ENCODE data around the gene C16orf90. TPM values are rescaled to one million over a fixed set of nuclear protein-coding genes. Genes with fewer than 3 reads are reported as not detected.

C16orf90 gene
- total RNA-seq, 1 donor from 2014 or later, result not detected

- peaks cover 93% of the 10 kb centered on the region for H4K20me1 ChIP-seq (ENCODE audit: insufficient read depth, low read length)
- no peak overlapping the region for H3K4me2 ChIP-seq (ENCODE audit: low read length)
- no peak overlapping the region for H2AFZ ChIP-seq (ENCODE audit: low read depth, low read length)
- no peak overlapping the region for H3K4me3 ChIP-seq (ENCODE audit: insufficient read depth, low read depth, low read length)
- peaks cover 7% of the 10 kb centered on the region for H3K4me1 ChIP-seq (ENCODE audit: insufficient read depth, low read length)
- H3K9me3 ChIP-seq (ENCODE audit: insufficient read depth, low read depth, low read length), result no peaks in the 10 kb centered on the region
- H3K9ac ChIP-seq (ENCODE audit: low read length), result no peak overlapping the region
- H3K27me3 ChIP-seq (ENCODE audit: insufficient read depth, low read length), result no peaks in the 10 kb centered on the region
- FAIRE-seq, result no peak
- Mint-ChIP-seq H3K9me3 (ENCODE audit: unreplicated experiment) (no peaks in the 10 kb centered on the region), H3K36me3 (ENCODE audit: low read depth, unreplicated experiment) (peaks cover 17% of the 10 kb centered on the region), H3K27me3 (ENCODE audit: low read depth, unreplicated experiment) (no peaks in the 10 kb centered on the region), H3K4me1 (ENCODE audit: low read depth, unreplicated experiment) (peaks cover 24% of the 10 kb centered on the region), H3K4me3 (ENCODE audit: unreplicated experiment) (no peak overlapping the region), H3K27ac (ENCODE audit: unreplicated experiment) (no peak overlapping the region)
- no peak overlapping the region for H3K27ac ChIP-seq (ENCODE audit: low read depth, low read length)
- peaks cover 96% of the 10 kb centered on the region for H3K79me2 ChIP-seq (ENCODE audit: insufficient read depth, low read length)
- H3K36me3 ChIP-seq (ENCODE audit: insufficient read depth, low read length), result peaks cover 3% of the 10 kb centered on the region
- DNase-seq (ENCODE audit: low read depth), result no peak
- TF ChIP-seq EZH2 (IDR thresholded peaks at IDR 0.05; ENCODE audit: insufficient read depth, low read length), result no peak
- no peak for TF ChIP-seq CTCF (IDR thresholded peaks at IDR 0.05; ENCODE audit: insufficient read depth, low read depth, low read length)
Measured at GRCh38 chr16:3468501-3468900, 26.8 kb downstream of the C16orf90 start.

- Histone ChIP-seq H3K4me1 (ENCODE audit: insufficient read depth, low read length) (peaks cover 4% of the 10 kb centered on the region), H3K27me3 (ENCODE audit: insufficient read depth, low read length) (no peaks in the 10 kb centered on the region), H3K36me3 (ENCODE audit: insufficient read depth, low read length) (peaks cover 3% of the 10 kb centered on the region), H3K4me2 (ENCODE audit: low read length) (no peak overlapping the region), H3K9ac (ENCODE audit: low read length) (no peak overlapping the region), H2AFZ (ENCODE audit: low read depth, low read length) (no peak overlapping the region), H3K9me3 (ENCODE audit: insufficient read depth, low read depth, low read length) (no peaks in the 10 kb centered on the region), H3K4me3 (ENCODE audit: insufficient read depth, low read depth, low read length) (no peak overlapping the region), H3K79me2 (ENCODE audit: insufficient read depth, low read length) (peaks cover 96% of the 10 kb centered on the region), H3K27ac (ENCODE audit: low read depth, low read length) (no peak overlapping the region), H4K20me1 (ENCODE audit: insufficient read depth, low read length) (peaks cover 94% of the 10 kb centered on the region)
- Mint-ChIP-seq H3K4me1 (ENCODE audit: low read depth, unreplicated experiment) (peaks cover 22% of the 10 kb centered on the region), H3K4me3 (ENCODE audit: unreplicated experiment) (no peak overlapping the region), H3K36me3 (ENCODE audit: low read depth, unreplicated experiment) (peaks cover 17% of the 10 kb centered on the region), H3K27ac (ENCODE audit: unreplicated experiment) (no peak overlapping the region), H3K27me3 (ENCODE audit: low read depth, unreplicated experiment) (no peaks in the 10 kb centered on the region), H3K9me3 (ENCODE audit: unreplicated experiment) (no peaks in the 10 kb centered on the region)
- DNase-seq (ENCODE audit: low read depth), result peak; percentile 26
- no peak for TF ChIP-seq CTCF (IDR thresholded peaks at IDR 0.05; ENCODE audit: insufficient read depth, low read depth, low read length)
- TF ChIP-seq EZH2 (IDR thresholded peaks at IDR 0.05; ENCODE audit: insufficient read depth, low read length), result no peak
- no peak for FAIRE-seq
Measured at GRCh38 chr16:3467921-3468320, 27.4 kb downstream of the C16orf90 start.

- H3K27ac Mint-ChIP-seq (ENCODE audit: unreplicated experiment), result peak overlapping the region; percentile 26
- no peak overlapping the region for H3K4me3 ChIP-seq (ENCODE audit: insufficient read depth, low read depth, low read length)
- H3K4me3 Mint-ChIP-seq (ENCODE audit: unreplicated experiment), result no peak overlapping the region
- no peak overlapping the region for H3K27ac ChIP-seq (ENCODE audit: low read depth, low read length)
- H4K20me1 ChIP-seq (ENCODE audit: insufficient read depth, low read length), result peaks cover 93% of the 10 kb centered on the region
- TF ChIP-seq CTCF (IDR thresholded peaks at IDR 0.05; ENCODE audit: insufficient read depth, low read depth, low read length) (no peak), EZH2 (IDR thresholded peaks at IDR 0.05; ENCODE audit: insufficient read depth, low read length) (no peak)
- H3K9ac ChIP-seq (ENCODE audit: low read length), result no peak overlapping the region
- DNase-seq (ENCODE audit: low read depth) (no peak), FAIRE-seq (no peak)
- H3K4me2 ChIP-seq (ENCODE audit: low read length), result no peak overlapping the region
- no peaks in the 10 kb centered on the region for H3K9me3 Mint-ChIP-seq (ENCODE audit: unreplicated experiment)
- peaks cover 98% of the 10 kb centered on the region for H3K79me2 ChIP-seq (ENCODE audit: insufficient read depth, low read length)
- H3K4me1 ChIP-seq (ENCODE audit: insufficient read depth, low read length), result peaks cover 4% of the 10 kb centered on the region
- H3K36me3 Mint-ChIP-seq (ENCODE audit: low read depth, unreplicated experiment), result peaks cover 14% of the 10 kb centered on the region
- H3K27me3 ChIP-seq (ENCODE audit: insufficient read depth, low read length), result no peaks in the 10 kb centered on the region
- H3K4me1 Mint-ChIP-seq (ENCODE audit: low read depth, unreplicated experiment), result peaks cover 25% of the 10 kb centered on the region
- H2AFZ ChIP-seq (ENCODE audit: low read depth, low read length), result no peak overlapping the region
- H3K27me3 Mint-ChIP-seq (ENCODE audit: low read depth, unreplicated experiment), result no peaks in the 10 kb centered on the region
- H3K9me3 ChIP-seq (ENCODE audit: insufficient read depth, low read depth, low read length), result no peaks in the 10 kb centered on the region
- H3K36me3 ChIP-seq (ENCODE audit: insufficient read depth, low read length), result peaks cover 3% of the 10 kb centered on the region
Measured at GRCh38 chr16:3467182-3467581, 28.1 kb downstream of the C16orf90 start.

Data from astrocyte (in vitro differentiated cells and primary cell).